Transverse colon (tissue), 4 donors: ENCODE results near the gene CFAP52. TPM values are rescaled to one million over a fixed set of nuclear protein-coding genes. Genes with fewer than 3 reads are reported as not detected.

Source experiments
- DNase-seq: peaks from one replicate; pipeline ENCODE4 v3.0.0-alpha.2; 2019
- H3K27ac ChIP-seq, 4 donors: fragments of 200-600 bp; sonication (generic); 2 replicates each; pipeline ENCODE4 v1.5.1; 2016 to 2018; ENCODE audit warnings: inconsistent platforms in 4 of 4
- H3K27me3 ChIP-seq: fragments of 200-600 bp; sonication (generic); 2 replicates; pipeline ENCODE4 v1.5.1; 2017; ENCODE audit warnings: inconsistent platforms
- H3K36me3 ChIP-seq, 4 donors: fragments of 200-600 bp; sonication (generic); 2 replicates each; pipeline ENCODE4 v1.5.1; 2017 to 2019; ENCODE audit warnings: inconsistent platforms in 4 of 4
- H3K4me1 ChIP-seq, 4 donors: fragments of 200-600 bp; sonication (generic); 2 replicates each; pipeline ENCODE4 v1.5.1; 2017 to 2020; ENCODE audit warnings: inconsistent platforms in 4 of 4
- H3K4me3 ChIP-seq, 4 donors: fragments of 200-600 bp; sonication (generic); 1 replicate in 1 of 4; 2 replicates in 3 of 4; pipeline versions ENCODE4 v1.5.1 to v1.6.1; 2017 to 2019; ENCODE audit warnings: inconsistent platforms in 4 of 4
- H3K9me3 ChIP-seq, 2 donors: fragments of 200-600 bp; sonication (generic); 2 replicates each; pipeline ENCODE4 v1.5.1; 2017 to 2019; ENCODE audit warnings: inconsistent platforms in 2 of 2
- CTCF ChIP-seq, 5 experiments: fragments of 200-600 bp in 3 of 5; fragments of 450-650 bp in 2 of 5; sonication (generic) in 3 of 5; IDR thresholded peaks; 1 replicate in 2 of 5; 2 replicates in 3 of 5; pipeline ENCODE4 v1.5.1; 2016 to 2017; ENCODE audit warnings: antibody characterized with exemption in 5 of 5, inconsistent platforms in 3 of 5, mild to moderate bottlenecking in 2 of 5, moderate library complexity in 1 of 5
- EP300 ChIP-seq: sonication (generic); formaldehyde crosslinking; IDR thresholded peaks from one replicate; pipeline ENCODE4 v1.6.1; 2017; ENCODE audit warnings: antibody characterized with exemption, low read depth
- POLR2A ChIP-seq: fragments of 450-650 bp; IDR thresholded peaks from one replicate; pipeline ENCODE4 v1.6.1; 2016; ENCODE audit warnings: antibody characterized with exemption, mild to moderate bottlenecking, moderate library complexity
- POLR2AphosphoS5 ChIP-seq, 3 donors: sonication (generic); formaldehyde crosslinking; IDR thresholded peaks; one replicate each; pipeline ENCODE4 v1.6.1; 2016; ENCODE audit warnings: antibody characterized with exemption in 3 of 3
- WGBS, 2 donors: methylation state at CpG; one replicate each; pipeline ENCODE4 v1.1.5; 2018; ENCODE audit warnings: low coverage in 1 of 2; 5-methylcytosine and 5-hydroxymethylcytosine counted together
- in situ Hi-C, 4 donors: fragments of 200-750 bp; cut with MboI; loops; one replicate each; pipeline versions ENCODE4 v1.15.0 to v1.15.1; 2017; ENCODE audit warnings: low sequenced_read_pairs in 3 of 4, low pct_ligation_motif_present in 1 of 4, low pct_unique_long_range_greater_than_20kb in 1 of 4
- intact Hi-C: fragments of 100-400 bp; cut with DNase I; formaldehyde crosslinking; loops from one replicate; pipeline ENCODE4 v1.15.1; 2023; ENCODE audit warnings: low total_unique reads
- total RNA-seq, 4 donors: library from RNA; depleted of rRNA; stranded (reverse); fragments of >200 nt; gene quantifications; one replicate each; pipeline ENCODE4 v1.1.0, GENCODE V29; 2016

Gene CFAP52
- total RNA-seq, 4 donors from 2014 or later, result not detected

DNA sequence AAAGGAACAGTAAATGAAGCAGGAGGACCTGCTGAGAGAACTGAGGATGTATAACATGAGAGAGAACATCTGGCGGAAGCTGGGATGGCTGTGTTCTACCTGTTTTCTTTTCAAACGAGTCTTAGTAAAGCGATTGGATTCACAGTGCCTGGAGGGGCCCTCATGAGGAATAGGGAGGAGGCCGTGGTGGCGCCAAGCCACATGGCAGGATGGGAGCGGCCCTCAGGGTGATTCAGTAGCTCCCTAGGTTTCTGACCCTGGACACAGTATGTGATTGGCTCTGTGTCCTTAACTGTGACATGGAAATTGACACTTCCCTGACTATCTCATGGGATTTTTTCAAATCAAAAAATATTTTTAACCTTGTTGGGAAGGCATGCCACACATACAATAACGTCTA is 101.0 kb downstream of the CFAP52 start:
- no peak for DNase-seq
- Histone ChIP-seq H3K9me3 (peaks cover 0 to 4% of the 10 kb centered on the region in 2 donors), H3K4me3 (no peak overlapping the region), H3K36me3 (no peaks in the 10 kb centered on the region), H3K4me1 (no peaks in the 10 kb centered on the region), H3K27me3 (no peaks in the 10 kb centered on the region), H3K27ac (no peak overlapping the region)
- intact Hi-C loops, result no loop called here
- TF ChIP-seq POLR2A, result no peak
- no peak for TF ChIP-seq EP300
- no peak for TF ChIP-seq CTCF (IDR thresholded peaks at IDR 0.05)
- TF ChIP-seq POLR2AphosphoS5 (IDR thresholded peaks at IDR 0.05), result no peak
- in situ Hi-C loops, result no loop called here
- WGBS, 2 donors, result 33 to 82% methylated on average over 1 to 7 of the region's 7 CpGs

DNA sequence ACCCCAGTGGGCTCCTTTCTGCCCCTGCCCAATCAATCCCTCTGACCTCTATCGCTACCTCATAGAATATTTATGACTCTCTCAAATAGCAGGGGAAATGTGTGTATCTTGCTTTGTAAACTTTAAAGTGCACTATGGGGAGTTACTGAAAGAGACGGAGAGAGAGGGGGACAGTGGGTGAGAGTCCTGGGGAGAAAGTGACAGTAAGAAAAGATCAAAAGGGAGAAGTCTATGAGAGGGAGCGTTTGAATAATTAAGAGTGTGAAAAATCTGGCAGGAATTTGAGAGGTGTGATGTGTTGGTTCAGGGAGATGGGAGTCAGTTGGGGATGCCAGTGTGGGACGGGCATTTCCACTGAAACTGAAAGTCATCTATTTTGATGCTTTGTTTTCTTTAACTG is 101.5 kb downstream of the CFAP52 start:
- Histone ChIP-seq H3K27me3 (no peaks in the 10 kb centered on the region), H3K4me3 (no peak overlapping the region), H3K27ac (no peak overlapping the region), H3K4me1 (no peaks in the 10 kb centered on the region), H3K36me3 (no peaks in the 10 kb centered on the region), H3K9me3 (peaks cover 0 to 4% of the 10 kb centered on the region in 2 donors)
- in situ Hi-C loops (no loop called here), intact Hi-C loops (no loop called here)
- 81 to 88% methylated on average over 4 of the region's 4 CpGs for WGBS, 2 donors
- no peak for TF ChIP-seq POLR2A
- no peak for TF ChIP-seq EP300
- TF ChIP-seq CTCF (IDR thresholded peaks at IDR 0.05), result no peak
- TF ChIP-seq POLR2AphosphoS5 (IDR thresholded peaks at IDR 0.05), result no peak
- DNase-seq, result no peak

GRCh38 chr17:9684955-9685621 is 108.6 kb downstream of the CFAP52 start:
- TF ChIP-seq POLR2AphosphoS5 (IDR thresholded peaks at IDR 0.05) (no peak), POLR2A (no peak), EP300 (no peak), CTCF (IDR thresholded peaks at IDR 0.05) (no peak)
- intact Hi-C loops, result no loop called here
- in situ Hi-C loops, result no loop called here
- Histone ChIP-seq H3K9me3 (no peaks in the 10 kb centered on the region), H3K4me1 (no peaks in the 10 kb centered on the region), H3K36me3 (no peaks in the 10 kb centered on the region), H3K4me3 (no peak overlapping the region), H3K27me3 (no peaks in the 10 kb centered on the region), H3K27ac (no peak overlapping the region)
- WGBS, 2 donors, result 88 to 92% methylated on average over 4 to 10 of the region's 10 CpGs
- DNase-seq, result no peak

Other genes with a start within 250 kb of the CFAP52 start
- 10 to 100 TPM; 18.0 to 53.8 (median 38.3) TPM for gene STX8, start 822 bp upstream of the CFAP52 start, total RNA-seq
- gene USP43, start 68.9 kb downstream of the CFAP52 start, total RNA-seq, result 10 to 100 TPM; 14.9 to 26.9 (median 20.0) TPM
- gene DHRS7C, start 214.9 kb downstream of the CFAP52 start, total RNA-seq, result not detected
- not detected for gene GSG1L2, start 245.4 kb downstream of the CFAP52 start, total RNA-seq
- gene GLP2R, start 249.3 kb downstream of the CFAP52 start, total RNA-seq, result 10 to 100 TPM in 3 of 4 donors, 1 to 10 TPM in 1; 7.2 to 17.2 (median 12.2) TPM